Measurements from ENCODE around the gene RPP40.

DNA sequence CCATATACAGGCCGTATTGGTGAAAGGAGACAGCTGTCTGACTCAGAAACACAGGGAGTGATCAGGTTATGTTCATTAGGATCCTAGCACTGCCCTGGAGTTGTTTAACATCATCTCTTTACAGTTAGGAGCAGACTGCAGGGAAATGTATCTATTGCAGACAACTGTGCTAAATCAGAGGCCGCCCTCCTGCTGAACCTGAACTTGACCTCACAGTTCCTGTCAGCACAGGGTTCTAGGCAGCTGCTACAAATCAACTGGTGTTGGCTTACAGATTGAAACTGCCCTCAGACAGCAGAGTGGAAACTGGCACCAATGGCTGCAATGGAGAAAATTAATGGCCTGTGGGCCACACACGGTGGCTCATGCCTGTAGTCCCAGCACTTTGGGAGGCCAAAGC is 3.7 kb upstream of the RPP40 start:
- TF ChIP-seq ZNF384 (IDR thresholded peaks at IDR 0.05) (no peak), FOXM1 (IDR thresholded peaks at IDR 0.05; ENCODE audit: borderline replicate concordance) (no peak), FOXA1 (IDR thresholded peaks at IDR 0.05) (no peak), BHLHE40 (IDR thresholded peaks at IDR 0.05; ENCODE audit: borderline replicate concordance) (no peak), NFRKB (IDR thresholded peaks at IDR 0.05) (no peak), ARNT (IDR thresholded peaks at IDR 0.05) (no peak), FOXK2 (IDR thresholded peaks at IDR 0.05) (no peak), ELF4 (IDR thresholded peaks at IDR 0.05) (no peak), SUZ12 (IDR thresholded peaks at IDR 0.05) (no peak)

Data from HEK293T (cell line).